Activated CD4-positive, alpha-beta T cell treated with anti-CD3 and anti-CD28 coated beads, Interleukin-2, amount 10 ng/mL, durations not matched to agents 24 days and 14 days (primary cell): ENCODE measurements around the gene MARCHF9. TPM values are rescaled to one million over a fixed set of nuclear protein-coding genes. Genes with fewer than 3 reads are reported as not detected.
"Not testable (repeated sequence)": the region's sequence is repeated elsewhere in the genome, so short reads cannot be mapped to it uniquely, and the experiment has no call there.

Experiments
- DNase-seq: peaks from one replicate; pipeline ENCODE4 v3.0.0; 2022
- H3K27ac Mint-ChIP-seq: one replicate; pipeline ENCODE4 v1.8.0; 2022; ENCODE audit warnings: mild to moderate bottlenecking, mixed read lengths
- H3K27me3 Mint-ChIP-seq: one replicate; pipeline ENCODE4 v1.8.0; 2022; ENCODE audit warnings: mixed read lengths
- H3K36me3 Mint-ChIP-seq: one replicate; pipeline ENCODE4 v1.8.0; 2022; ENCODE audit warnings: low read depth, mild to moderate bottlenecking, mixed read lengths
- H3K4me1 Mint-ChIP-seq: one replicate; pipeline ENCODE4 v1.8.0; 2021; ENCODE audit warnings: mixed read lengths
- H3K4me3 Mint-ChIP-seq: one replicate; pipeline ENCODE4 v1.8.0; 2022; ENCODE audit warnings: mild to moderate bottlenecking, moderate library complexity, mixed read lengths
- H3K9me3 Mint-ChIP-seq: one replicate; pipeline ENCODE4 v1.8.0; 2021; ENCODE audit warnings: mixed read lengths
- intact Hi-C: fragments of 100-400 bp; cut with micrococcal nuclease; formaldehyde crosslinking; loops from one replicate; pipeline ENCODE4 v1.15.1; 2023
- total RNA-seq: library from RNA; stranded (reverse); gene quantifications from 2 replicates; pipeline ENCODE4 v1.2.3, GENCODE V29; 2022

MARCHF9 gene
- total RNA-seq, result 21.6 and 22.7 TPM in 2 replicates

GRCh38 chr12:57754411-57755193 lies at the start of gene MARCHF9:
MARCHF9 (plus strand) TSS chr12:57755103; CDS start chr12:57755529, 426 bp downstream.
- DNase-seq, result peak; percentile 96
- peaks cover 39% of the 10 kb centered on the region for H3K36me3 Mint-ChIP-seq
- peaks cover 56% of the 10 kb centered on the region for H3K4me1 Mint-ChIP-seq
- intact Hi-C loops, result loop anchor here (5.0 to 10.0 kb wide), 4 partner anchors 88 to 1930 kb away; partner anchors contain the start of genes DNAJC14 and ESYT1
- no peaks in the 10 kb centered on the region for H3K27me3 Mint-ChIP-seq
- H3K27ac Mint-ChIP-seq, result peak within 1 kb of the TSS; percentile 79
- H3K9me3 Mint-ChIP-seq, result no peaks in the 10 kb centered on the region
- H3K4me3 Mint-ChIP-seq, result peak within 1 kb of the TSS; percentile 89

- H3K27ac Mint-ChIP-seq, result no peak overlapping the region
- no peak for DNase-seq
- intact Hi-C loops, result no loop called here
- H3K9me3 Mint-ChIP-seq, result peaks cover 6% of the 10 kb centered on the region
- peaks cover 53% of the 10 kb centered on the region for H3K36me3 Mint-ChIP-seq
- no peaks in the 10 kb centered on the region for H3K27me3 Mint-ChIP-seq
- no peak overlapping the region for H3K4me3 Mint-ChIP-seq
- H3K4me1 Mint-ChIP-seq, result peaks cover 3% of the 10 kb centered on the region
Observed at GRCh38 chr12:57707250-57707649, 47.7 kb upstream of the MARCHF9 start.

- intact Hi-C loops, result no loop called here
- Mint-ChIP-seq H3K27ac (no peak overlapping the region), H3K4me1 (peaks cover 3% of the 10 kb centered on the region), H3K27me3 (no peaks in the 10 kb centered on the region), H3K36me3 (peaks cover 47% of the 10 kb centered on the region), H3K9me3 (no peaks in the 10 kb centered on the region), H3K4me3 (no peak overlapping the region)
- no peak for DNase-seq
Observed at GRCh38 chr12:57708296-57708695, 46.6 kb upstream of the MARCHF9 start.

GRCh38 chr12:57712701-57713100 lies 42.2 kb upstream of the MARCHF9 start:
- peaks cover 27% of the 10 kb centered on the region for H3K36me3 Mint-ChIP-seq
- no peak for DNase-seq
- intact Hi-C loops, result no loop called here

GRCh38 chr12:57713209-57713608 lies 41.7 kb upstream of the MARCHF9 start:
- no peaks in the 10 kb centered on the region for H3K27me3 Mint-ChIP-seq
- H3K9me3 Mint-ChIP-seq, result no peaks in the 10 kb centered on the region
- H3K4me3 Mint-ChIP-seq, result no peak overlapping the region
- peaks cover 3% of the 10 kb centered on the region for H3K4me1 Mint-ChIP-seq
- DNase-seq, result no peak
- intact Hi-C loops, result no loop called here
- peaks cover 31% of the 10 kb centered on the region for H3K36me3 Mint-ChIP-seq
- no peak overlapping the region for H3K27ac Mint-ChIP-seq

More at GRCh38 chr12:57712701-57713100, 42.2 kb upstream of the MARCHF9 start:
- Mint-ChIP-seq H3K27ac (no peak overlapping the region), H3K9me3 (no peaks in the 10 kb centered on the region), H3K27me3 (no peaks in the 10 kb centered on the region), H3K4me3 (no peak overlapping the region), H3K4me1 (peaks cover 3% of the 10 kb centered on the region)

- intact Hi-C loops, H3K27ac Mint-ChIP-seq, DNase-seq, H3K9me3 Mint-ChIP-seq, H3K4me3 Mint-ChIP-seq, H3K27me3 Mint-ChIP-seq, H3K4me1 Mint-ChIP-seq: not testable (repeated sequence)
- peaks cover 47% of the 10 kb centered on the region for H3K36me3 Mint-ChIP-seq
Observed at GRCh38 chr12:57715036-57715748, 39.7 kb upstream of the MARCHF9 start.

GRCh38 chr12:57715786-57716185 lies 39.1 kb upstream of the MARCHF9 start:
- peaks cover 47% of the 10 kb centered on the region for H3K36me3 Mint-ChIP-seq
- H3K27ac Mint-ChIP-seq, result no peak overlapping the region
- no peaks in the 10 kb centered on the region for H3K27me3 Mint-ChIP-seq
- no peaks in the 10 kb centered on the region for H3K4me1 Mint-ChIP-seq
- intact Hi-C loops, result no loop called here
- DNase-seq, result no peak
- H3K4me3 Mint-ChIP-seq, result no peak overlapping the region
- no peaks in the 10 kb centered on the region for H3K9me3 Mint-ChIP-seq

- H3K36me3 Mint-ChIP-seq, result peaks cover 50% of the 10 kb centered on the region
- H3K27ac Mint-ChIP-seq, result no peak overlapping the region
Observed at GRCh38 chr12:57716305-57716704, 38.6 kb upstream of the MARCHF9 start.

GRCh38 chr12:57717131-57717530 lies 37.8 kb upstream of the MARCHF9 start:
- Mint-ChIP-seq H3K4me3 (no peak overlapping the region), H3K9me3 (no peaks in the 10 kb centered on the region), H3K27ac (no peak overlapping the region), H3K4me1 (no peaks in the 10 kb centered on the region), H3K27me3 (no peaks in the 10 kb centered on the region), H3K36me3 (peaks cover 47% of the 10 kb centered on the region)
- intact Hi-C loops, result no loop called here
- no peak for DNase-seq

More at GRCh38 chr12:57716305-57716704, 38.6 kb upstream of the MARCHF9 start:
- no peak overlapping the region for H3K4me3 Mint-ChIP-seq
- DNase-seq, result no peak
- intact Hi-C loops, result no loop called here
- no peaks in the 10 kb centered on the region for H3K27me3 Mint-ChIP-seq
- no peaks in the 10 kb centered on the region for H3K9me3 Mint-ChIP-seq
- no peaks in the 10 kb centered on the region for H3K4me1 Mint-ChIP-seq

- intact Hi-C loops, result no loop called here
- Mint-ChIP-seq H3K9me3 (no peaks in the 10 kb centered on the region), H3K36me3 (peaks cover 45% of the 10 kb centered on the region), H3K4me3 (no peak overlapping the region), H3K4me1 (no peaks in the 10 kb centered on the region), H3K27me3 (no peaks in the 10 kb centered on the region), H3K27ac (no peak overlapping the region)
- DNase-seq, result no peak
Observed at GRCh38 chr12:57717846-57718640, 36.9 kb upstream of the MARCHF9 start.

GRCh38 chr12:57718641-57719528 lies 36.0 kb upstream of the MARCHF9 start:
- no peaks in the 10 kb centered on the region for H3K9me3 Mint-ChIP-seq
- intact Hi-C loops, result no loop called here
- H3K4me1 Mint-ChIP-seq, result no peaks in the 10 kb centered on the region
- no peak overlapping the region for H3K27ac Mint-ChIP-seq
- H3K4me3 Mint-ChIP-seq, result no peak overlapping the region
- no peak for DNase-seq
- H3K27me3 Mint-ChIP-seq, result no peaks in the 10 kb centered on the region
- peaks cover 43% of the 10 kb centered on the region for H3K36me3 Mint-ChIP-seq

- Mint-ChIP-seq H3K9me3 (no peaks in the 10 kb centered on the region), H3K36me3 (peaks cover 46% of the 10 kb centered on the region), H3K4me3 (no peak overlapping the region), H3K27me3 (no peaks in the 10 kb centered on the region), H3K27ac (no peak overlapping the region), H3K4me1 (no peaks in the 10 kb centered on the region)
- DNase-seq, result no peak
- intact Hi-C loops, result no loop called here
Observed at GRCh38 chr12:57719777-57720605, 34.9 kb upstream of the MARCHF9 start.
